IPS-15b (cell line): ENCODE results near the gene RNF44.

Source experiments
- H3K27me3 ChIP-seq: one replicate; pipeline ENCODE4 v1.6.1; 2013; ENCODE audit warnings: low read length; ENCODE audit not compliant: control insufficient read depth, insufficient read depth
- H3K36me3 ChIP-seq: one replicate; pipeline ENCODE4 v1.6.1; 2013; ENCODE audit warnings: low read length; ENCODE audit not compliant: control insufficient read depth, insufficient read depth
- H3K4me1 ChIP-seq: one replicate; pipeline ENCODE4 v1.6.1; 2013; ENCODE audit warnings: mild to moderate bottlenecking, low read length; ENCODE audit not compliant: control insufficient read depth, insufficient read depth
- H3K4me3 ChIP-seq: one replicate; pipeline ENCODE4 v1.5.1; 2013; ENCODE audit warnings: low read depth, low read length
- H3K9ac ChIP-seq: one replicate; pipeline ENCODE4 v1.6.1; 2013; ENCODE audit warnings: low read depth, mild to moderate bottlenecking, low read length
- H3K9me3 ChIP-seq: one replicate; pipeline ENCODE4 v1.6.1; 2013; ENCODE audit warnings: mild to moderate bottlenecking, low read length; ENCODE audit not compliant: control insufficient read depth, insufficient read depth

The RNF44 gene

DNA sequence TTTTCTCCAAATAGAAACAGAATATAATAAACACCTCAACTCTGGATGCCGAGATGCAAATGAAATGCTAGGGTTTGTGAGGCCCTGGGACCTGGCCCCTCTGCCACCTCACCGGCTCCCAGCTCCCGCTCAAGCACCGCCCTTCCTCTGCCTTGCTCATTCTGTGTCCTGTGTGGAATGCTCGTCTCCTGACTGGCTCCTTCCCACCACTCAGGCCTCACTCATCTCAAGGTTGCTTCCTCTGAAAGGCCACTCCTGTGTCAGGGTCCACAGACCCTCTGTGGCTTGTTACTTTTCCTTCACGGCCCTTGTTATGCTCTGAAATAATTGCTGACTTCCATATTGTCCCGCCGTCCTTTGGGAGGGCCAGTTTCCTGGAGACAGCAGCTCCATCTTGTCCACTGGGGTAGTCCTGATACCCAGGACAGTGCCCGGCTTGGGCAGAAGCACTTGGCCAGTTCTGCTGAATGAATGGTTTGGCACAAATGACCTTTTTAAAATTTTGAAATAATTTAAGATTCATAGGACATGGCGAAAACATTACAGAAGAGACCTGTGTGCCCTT is 15.4 kb downstream of the RNF44 start:
- H3K4me1 ChIP-seq = no peaks in the 10 kb centered on the region
- no peak overlapping the region for H3K4me3 ChIP-seq
- no peaks in the 10 kb centered on the region for H3K27me3 ChIP-seq
- no peaks in the 10 kb centered on the region for H3K36me3 ChIP-seq
- no peaks in the 10 kb centered on the region for H3K9me3 ChIP-seq
- no peak overlapping the region for H3K9ac ChIP-seq

DNA sequence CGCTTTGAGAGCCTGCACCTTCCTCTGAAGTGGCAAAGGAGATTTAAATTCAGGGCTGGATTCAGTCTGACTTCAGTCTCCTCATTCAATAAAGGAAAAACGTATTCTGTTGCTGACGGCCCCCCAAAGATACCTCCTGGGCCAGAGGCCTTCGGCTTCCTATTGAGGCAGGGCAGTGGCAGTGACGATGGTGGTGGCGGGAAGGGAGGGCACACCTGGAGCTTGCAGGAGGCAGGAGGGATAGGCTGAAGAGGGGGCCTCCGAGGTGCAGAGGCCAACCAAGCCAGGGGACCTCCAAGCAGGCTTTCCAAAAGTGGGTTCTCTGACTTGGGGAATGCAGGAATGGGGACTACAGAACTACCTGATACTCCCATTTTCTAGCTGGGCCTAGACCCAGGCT is 15.9 kb downstream of the RNF44 start:
- Histone ChIP-seq H3K4me1 (no peaks in the 10 kb centered on the region), H3K9me3 (no peaks in the 10 kb centered on the region), H3K4me3 (no peak overlapping the region), H3K9ac (no peak overlapping the region), H3K36me3 (no peaks in the 10 kb centered on the region), H3K27me3 (no peaks in the 10 kb centered on the region)

DNA sequence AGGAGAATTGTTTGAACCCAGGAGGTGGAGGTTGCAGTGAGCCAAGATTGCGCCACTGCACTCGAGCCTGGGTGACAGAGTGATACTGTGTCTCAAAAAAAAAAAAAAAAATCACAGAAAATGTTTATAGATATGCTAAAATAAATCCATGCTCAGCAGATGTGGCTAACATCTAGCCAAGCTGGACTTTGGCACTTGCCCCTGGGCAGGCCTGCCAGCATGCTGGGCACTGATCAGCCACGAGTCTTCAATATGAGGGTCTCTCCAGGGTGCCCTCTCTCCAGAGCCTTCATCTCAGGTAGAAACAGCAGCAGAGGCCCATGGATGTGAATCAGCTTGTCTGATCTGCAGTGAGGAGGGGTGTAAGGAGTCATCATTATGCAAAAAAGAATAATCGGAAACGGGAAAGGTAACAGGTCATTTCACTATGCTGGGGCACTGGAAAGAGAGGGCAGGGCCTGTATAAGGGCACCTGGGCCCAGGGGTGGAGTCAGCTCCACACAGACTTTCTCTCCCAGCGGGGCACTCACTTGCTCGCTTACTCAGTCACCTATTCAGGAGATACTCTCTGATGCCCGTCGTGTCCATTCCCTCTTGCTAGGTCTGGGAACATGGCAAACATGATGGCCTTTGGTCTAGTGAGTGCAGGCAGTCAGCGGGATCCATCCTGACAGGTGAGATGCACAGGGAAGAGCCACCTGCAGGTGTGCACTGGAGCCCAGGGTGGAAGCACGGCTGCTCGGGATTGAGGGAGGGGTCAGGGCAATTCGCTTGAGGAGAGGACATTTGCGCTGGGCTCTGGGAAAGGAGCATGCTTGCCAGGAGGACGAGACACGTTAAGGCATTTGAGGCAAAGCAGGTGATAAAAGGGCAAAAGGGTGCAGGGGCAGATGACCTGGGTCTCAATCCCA is 17.1 kb downstream of the RNF44 start:
- Histone ChIP-seq H3K4me3 (no peak overlapping the region), H3K4me1 (no peaks in the 10 kb centered on the region), H3K9ac (no peak overlapping the region), H3K27me3 (no peaks in the 10 kb centered on the region), H3K36me3 (no peaks in the 10 kb centered on the region), H3K9me3 (no peaks in the 10 kb centered on the region)

DNA sequence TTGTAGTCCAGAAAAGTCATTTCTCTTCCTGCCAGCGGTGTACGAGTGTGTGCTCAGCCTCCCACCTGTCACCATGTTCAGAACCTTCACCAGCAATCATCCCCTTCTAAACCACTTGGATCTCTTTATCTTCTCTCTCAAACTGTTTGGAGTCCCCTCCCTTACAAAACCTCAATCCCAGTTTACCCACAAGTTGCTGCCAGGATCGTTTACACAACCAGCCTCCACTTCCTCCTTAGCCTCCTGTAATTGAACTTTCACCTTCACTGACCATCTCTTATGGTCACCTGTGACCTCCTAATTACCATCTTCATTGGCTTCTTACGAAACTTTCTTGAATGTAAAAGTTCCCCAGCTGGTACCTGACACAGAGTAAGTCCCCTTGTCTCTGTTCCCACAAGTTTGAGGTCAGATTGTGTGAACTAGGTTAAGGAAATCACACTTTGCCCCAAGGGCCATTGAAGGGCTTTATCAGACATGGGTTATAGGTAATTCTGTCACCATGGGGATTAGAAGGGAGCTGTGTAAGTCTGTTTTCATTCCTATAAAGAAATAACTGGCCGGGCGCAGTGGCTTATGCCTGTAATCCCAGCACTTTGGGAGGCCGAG is 20.0 kb downstream of the RNF44 start:
- Histone ChIP-seq H3K9me3 (no peaks in the 10 kb centered on the region), H3K9ac (no peak overlapping the region), H3K27me3 (no peaks in the 10 kb centered on the region), H3K4me1 (no peaks in the 10 kb centered on the region), H3K36me3 (no peaks in the 10 kb centered on the region), H3K4me3 (no peak overlapping the region)

DNA sequence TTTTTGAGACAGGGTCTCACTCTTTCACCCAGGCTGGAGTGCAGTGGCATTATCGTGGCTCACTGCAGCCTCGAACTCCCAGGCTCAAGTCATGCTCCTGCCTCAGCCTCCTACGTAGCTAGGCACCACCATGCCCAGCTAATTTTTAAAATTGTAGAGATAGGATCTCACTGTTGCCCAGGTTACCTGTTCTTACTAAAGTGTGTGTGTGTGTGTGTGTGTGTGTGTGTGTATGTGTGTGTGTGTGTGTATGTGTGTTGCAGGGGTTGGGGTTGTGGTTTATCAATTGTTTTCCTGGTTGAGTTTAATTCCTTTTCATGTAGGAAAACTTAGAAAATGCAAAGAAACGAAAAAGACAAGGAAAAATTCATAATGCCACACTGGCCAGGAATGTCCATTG is 21.8 kb downstream of the RNF44 start:
- Histone ChIP-seq H3K9ac (no peak overlapping the region), H3K4me1 (no peaks in the 10 kb centered on the region), H3K4me3 (no peak overlapping the region), H3K27me3 (no peaks in the 10 kb centered on the region), H3K36me3 (no peaks in the 10 kb centered on the region), H3K9me3 (no peaks in the 10 kb centered on the region)

DNA sequence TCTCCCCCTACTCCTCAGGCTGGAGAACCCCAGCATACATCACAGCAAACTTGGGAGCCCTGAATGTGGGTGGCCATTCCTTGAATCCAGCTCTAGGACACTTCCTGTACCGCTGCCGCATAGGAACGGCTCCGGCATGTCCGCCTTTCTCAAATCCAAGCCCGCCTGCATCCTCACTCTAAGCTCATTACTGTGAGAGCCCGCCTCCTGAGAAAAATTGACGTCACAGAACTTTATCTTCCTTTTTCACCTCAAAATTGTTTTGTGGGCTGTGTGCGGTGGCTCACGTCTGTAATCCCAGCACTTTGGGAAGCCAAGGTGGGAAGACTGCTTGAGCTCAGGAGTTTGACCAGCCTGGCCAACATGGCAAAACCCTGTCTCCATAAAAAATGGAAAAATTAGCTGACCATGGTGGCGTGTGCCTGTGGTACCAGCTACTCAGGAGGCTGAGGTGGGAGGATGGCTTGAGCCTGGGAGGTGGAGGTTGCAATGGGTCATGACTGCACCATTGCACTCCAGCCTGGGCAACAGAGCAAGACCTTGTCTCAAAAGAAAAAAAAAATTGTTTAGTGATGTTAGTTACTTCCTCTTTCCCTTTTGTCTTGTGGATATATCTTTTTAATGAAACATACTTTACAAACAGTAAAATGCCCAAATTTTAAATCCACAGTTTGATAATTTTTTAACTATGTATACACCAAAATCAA is 22.8 kb downstream of the RNF44 start:
- no peaks in the 10 kb centered on the region for H3K9me3 ChIP-seq
- H3K4me1 ChIP-seq = no peaks in the 10 kb centered on the region
- no peaks in the 10 kb centered on the region for H3K27me3 ChIP-seq
- peak overlapping the region; percentile 47 for H3K9ac ChIP-seq
- no peak overlapping the region for H3K4me3 ChIP-seq
- no peaks in the 10 kb centered on the region for H3K36me3 ChIP-seq

DNA sequence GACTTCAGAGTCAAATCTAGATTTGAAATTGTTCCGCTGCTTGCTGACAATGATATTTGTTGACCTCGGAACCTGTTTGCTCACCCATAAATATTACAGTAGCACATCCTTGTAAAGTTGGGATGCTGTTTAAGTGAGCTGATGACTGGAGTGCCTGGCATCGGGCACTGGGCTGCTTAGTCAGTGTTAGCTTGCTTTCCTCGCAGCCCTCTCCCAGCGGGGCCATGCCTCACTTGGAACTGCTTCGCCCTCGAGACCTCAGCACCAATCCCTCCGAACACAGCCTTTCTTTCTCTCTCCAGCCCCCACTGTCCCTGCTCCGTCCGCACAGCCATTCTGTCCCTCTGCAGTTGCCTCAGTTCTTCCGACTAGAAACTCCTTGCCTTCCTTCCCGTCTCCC is 23.4 kb downstream of the RNF44 start:
- Histone ChIP-seq H3K4me3 (no peak overlapping the region), H3K9ac (no peak overlapping the region), H3K27me3 (no peaks in the 10 kb centered on the region), H3K36me3 (no peaks in the 10 kb centered on the region), H3K4me1 (no peaks in the 10 kb centered on the region), H3K9me3 (no peaks in the 10 kb centered on the region)

DNA sequence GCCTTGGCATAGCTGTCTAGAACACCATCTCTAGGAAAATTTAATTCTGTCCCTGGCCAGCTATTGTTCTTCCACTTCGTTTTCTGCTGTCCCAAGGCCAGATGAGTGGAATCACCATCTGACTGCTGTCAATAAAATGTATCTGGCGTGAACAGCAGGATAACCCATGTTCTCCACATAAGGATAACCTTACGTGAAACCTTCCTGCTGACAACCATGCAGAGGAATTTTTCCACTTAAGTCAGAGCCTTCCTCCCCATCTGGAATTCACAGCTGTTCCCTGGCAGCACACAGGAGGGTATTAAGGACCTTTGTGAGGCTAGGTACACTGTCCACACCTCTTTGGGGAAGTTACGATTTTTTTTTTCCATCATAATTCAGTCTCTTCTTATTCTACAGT is 28.6 kb downstream of the RNF44 start:
- H3K4me3 ChIP-seq = no peak overlapping the region
- H3K4me1 ChIP-seq = no peaks in the 10 kb centered on the region
- H3K9me3 ChIP-seq = no peaks in the 10 kb centered on the region
- H3K9ac ChIP-seq = no peak overlapping the region
- peaks cover 18% of the 10 kb centered on the region for H3K36me3 ChIP-seq
- H3K27me3 ChIP-seq = no peaks in the 10 kb centered on the region

DNA sequence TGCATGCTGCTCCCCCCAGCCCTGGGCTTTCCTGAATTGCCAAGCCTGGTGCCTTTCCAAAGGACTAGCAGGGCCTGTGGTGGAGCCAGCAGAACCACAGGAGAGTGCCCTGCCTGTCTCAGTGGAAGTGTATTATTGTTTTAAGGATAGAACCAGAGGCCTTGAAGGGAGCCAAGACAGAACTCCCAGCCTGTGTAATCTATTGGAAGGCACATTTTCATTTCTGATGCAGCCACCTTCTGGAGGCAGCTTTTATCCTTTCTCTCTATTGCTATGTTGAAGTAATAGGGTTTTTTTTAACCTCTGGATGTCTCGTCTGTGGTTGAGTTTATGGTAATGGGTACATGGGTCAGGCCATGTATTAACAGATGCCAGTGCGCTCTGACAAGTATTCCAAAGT is 29.3 kb downstream of the RNF44 start:
- Histone ChIP-seq H3K9ac (no peak overlapping the region), H3K27me3 (no peaks in the 10 kb centered on the region), H3K4me3 (no peak overlapping the region), H3K4me1 (no peaks in the 10 kb centered on the region), H3K36me3 (peaks cover 18% of the 10 kb centered on the region), H3K9me3 (no peaks in the 10 kb centered on the region)

DNA sequence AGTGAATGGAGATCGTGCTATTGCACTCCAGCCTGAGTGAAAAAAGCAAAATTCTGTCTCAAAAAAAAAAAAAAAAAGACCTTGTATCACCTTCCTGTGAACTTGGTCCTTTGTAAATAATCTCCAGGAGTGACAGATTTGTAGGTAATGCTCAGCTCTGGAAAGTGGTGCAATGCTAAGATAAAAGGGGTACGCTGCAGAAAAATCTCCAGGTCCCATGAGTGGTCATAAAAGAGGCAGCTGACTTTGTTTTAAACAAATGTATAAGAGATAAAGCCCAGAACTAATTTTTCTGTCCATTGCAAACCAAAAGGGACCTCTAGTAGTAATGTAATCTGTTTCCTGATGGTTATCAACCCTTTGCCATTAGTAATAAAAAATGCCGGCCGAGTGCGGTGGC is 33.7 kb downstream of the RNF44 start:
- Histone ChIP-seq H3K9ac (no peak overlapping the region), H3K9me3 (no peaks in the 10 kb centered on the region), H3K27me3 (no peaks in the 10 kb centered on the region), H3K4me1 (no peaks in the 10 kb centered on the region), H3K36me3 (peaks cover 34% of the 10 kb centered on the region), H3K4me3 (no peak overlapping the region)

DNA sequence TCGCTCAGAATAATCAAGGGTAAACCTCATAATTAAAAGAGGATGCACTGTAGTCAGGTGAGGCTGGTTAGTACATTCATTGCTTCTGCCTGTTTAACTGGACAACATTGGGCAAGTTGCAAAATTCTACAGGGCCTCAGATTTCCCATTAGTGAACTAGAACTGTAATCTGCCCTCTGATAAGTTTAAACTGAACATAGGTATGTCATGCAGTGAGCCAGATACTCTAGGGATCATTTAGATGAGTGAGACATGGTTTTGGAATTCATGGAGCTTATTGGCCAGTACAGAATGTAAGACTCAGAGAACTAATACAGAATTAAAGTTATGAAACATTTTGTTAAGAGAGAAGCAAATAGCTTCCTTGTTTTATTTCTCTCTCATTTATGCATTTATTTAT is 35.9 kb downstream of the RNF44 start:
- Histone ChIP-seq H3K36me3 (peaks cover 25% of the 10 kb centered on the region), H3K9me3 (no peaks in the 10 kb centered on the region), H3K4me3 (no peak overlapping the region), H3K27me3 (no peaks in the 10 kb centered on the region), H3K9ac (no peak overlapping the region), H3K4me1 (no peaks in the 10 kb centered on the region)
